Skin epidermis (tissue), 12 donors: ENCODE measurements around the gene BDH2.

Source experiments
- H3K27ac ChIP-seq, 21 experiments: fragments of 200-600 bp; sonication (generic) in 11 of 21; one replicate each; pipeline ENCODE4 v1.5.0; 2020; ENCODE audit warnings: mild to moderate bottlenecking in 3 of 21, inconsistent platforms in 2 of 21, moderate library complexity in 2 of 21
- H3K4me3 ChIP-seq, 7 experiments: fragments of 200-600 bp; sonication (generic) in 2 of 7; one replicate each; pipeline ENCODE4 v1.5.0; 2020; ENCODE audit warnings: inconsistent platforms in 2 of 7, mild to moderate bottlenecking in 2 of 7, moderate library complexity in 1 of 7

Gene BDH2

DNA sequence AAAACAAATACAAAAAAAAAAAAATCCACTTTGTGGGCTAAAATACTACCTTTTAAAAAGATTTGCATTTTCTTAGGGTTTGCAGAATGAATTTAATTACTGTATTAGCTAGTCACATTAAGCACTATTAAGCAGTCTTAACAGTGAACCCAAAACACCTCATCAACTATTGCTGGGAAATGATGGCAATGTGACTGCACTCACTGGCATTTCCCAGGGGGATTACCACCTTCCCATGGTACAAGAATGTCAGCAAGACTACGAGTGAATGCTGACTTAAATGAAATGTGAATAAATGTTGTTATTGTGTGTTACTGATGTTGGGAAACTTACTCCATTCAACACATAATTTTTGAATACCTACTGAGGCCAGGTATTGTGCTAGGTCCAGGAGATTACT is 13.1 kb downstream of the BDH2 start:
- Histone ChIP-seq H3K4me3 (no peak overlapping the region), H3K27ac (no peak overlapping the region)

DNA sequence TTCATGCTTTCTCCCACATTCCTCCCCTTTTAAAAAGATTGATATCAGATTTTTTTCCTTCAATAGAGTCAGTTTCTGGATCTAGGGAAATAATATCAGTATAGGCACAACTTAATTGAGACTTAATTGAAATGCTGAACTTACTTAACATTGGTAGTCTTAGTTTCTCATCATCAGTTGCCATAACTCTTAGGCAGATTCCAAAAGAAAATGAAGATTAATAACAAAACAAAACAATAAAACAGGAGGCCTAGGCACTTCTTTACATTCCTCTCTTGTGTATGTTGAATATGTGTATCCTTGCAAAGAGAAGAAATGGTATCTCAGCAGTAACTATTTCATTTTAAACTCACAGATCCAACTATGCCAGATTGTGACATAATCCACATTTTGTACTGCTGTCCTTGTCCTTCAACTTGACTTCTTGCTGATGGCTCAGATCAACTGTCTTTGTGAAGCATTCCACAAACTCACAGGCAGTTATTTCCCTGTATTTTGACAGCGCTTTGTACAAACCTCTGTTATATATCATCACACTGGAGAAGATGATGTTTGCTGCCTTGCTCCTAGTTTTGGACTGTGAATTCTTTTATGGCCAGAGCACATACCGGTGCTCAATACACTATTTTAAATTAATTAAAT is 14.0 kb downstream of the BDH2 start:
- Histone ChIP-seq H3K4me3 (no peak overlapping the region), H3K27ac (no peak overlapping the region)

DNA sequence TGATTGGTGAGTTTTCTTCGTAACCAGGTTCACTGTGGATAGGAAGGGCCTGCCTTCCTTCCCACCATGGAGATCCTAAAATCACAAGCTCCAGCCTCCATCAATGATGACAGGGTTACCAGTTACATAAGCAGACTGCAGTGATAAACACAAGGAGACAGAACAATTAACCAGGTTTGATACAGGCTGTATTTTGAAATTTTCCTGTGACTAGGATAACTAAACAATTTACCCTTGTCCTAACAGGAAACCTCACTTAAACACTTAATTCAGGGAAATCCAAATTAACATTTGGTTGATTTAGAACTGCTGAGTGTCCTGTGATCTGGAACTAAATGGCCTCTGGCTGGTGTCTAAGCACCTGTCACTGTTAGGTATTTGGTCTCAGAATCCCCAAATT is 20.0 kb downstream of the BDH2 start:
- Histone ChIP-seq H3K4me3 (no peak overlapping the region), H3K27ac (no peak overlapping the region)

DNA sequence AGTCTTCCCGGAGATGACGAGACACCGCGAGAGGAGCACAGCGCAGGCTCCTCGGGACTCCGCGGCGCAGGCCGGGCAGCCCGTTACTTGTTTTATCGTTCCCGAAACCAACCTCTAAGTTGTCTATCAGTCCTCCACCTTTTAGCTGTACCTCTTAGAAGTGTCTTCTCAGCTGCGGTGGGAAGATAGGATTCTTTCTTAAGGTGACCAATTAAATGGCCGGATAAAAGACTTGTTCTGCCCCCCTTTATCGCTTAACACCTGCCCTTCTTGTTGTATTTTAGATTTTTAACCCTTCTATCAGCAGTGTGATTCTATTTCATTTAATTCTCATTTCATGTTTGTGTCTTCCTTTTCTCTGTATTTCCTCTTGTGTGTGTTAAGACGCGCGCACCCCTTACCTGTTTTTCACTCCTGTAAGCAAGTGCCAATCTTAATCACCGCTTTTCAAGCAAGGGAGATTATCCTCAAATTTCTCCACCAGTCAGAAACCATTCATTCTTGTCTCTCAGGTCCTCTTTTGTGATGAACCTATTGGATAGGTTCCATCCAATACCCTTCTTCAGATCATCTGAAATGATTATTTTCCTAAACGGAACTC is 22.8 kb downstream of the BDH2 start, which contains the start of gene SLC9B2:
SLC9B2 (minus strand) TSS at position 15 of the 601 bp plus-strand sequence. CDS start 9,211 bp downstream, outside the sequence.
- peak within 1 kb of the TSS; percentile 62 to 89 (median 81) for H3K4me3 ChIP-seq
- peak within 1 kb of the TSS; percentile 66 to 97 (median 87) for H3K27ac ChIP-seq

DNA sequence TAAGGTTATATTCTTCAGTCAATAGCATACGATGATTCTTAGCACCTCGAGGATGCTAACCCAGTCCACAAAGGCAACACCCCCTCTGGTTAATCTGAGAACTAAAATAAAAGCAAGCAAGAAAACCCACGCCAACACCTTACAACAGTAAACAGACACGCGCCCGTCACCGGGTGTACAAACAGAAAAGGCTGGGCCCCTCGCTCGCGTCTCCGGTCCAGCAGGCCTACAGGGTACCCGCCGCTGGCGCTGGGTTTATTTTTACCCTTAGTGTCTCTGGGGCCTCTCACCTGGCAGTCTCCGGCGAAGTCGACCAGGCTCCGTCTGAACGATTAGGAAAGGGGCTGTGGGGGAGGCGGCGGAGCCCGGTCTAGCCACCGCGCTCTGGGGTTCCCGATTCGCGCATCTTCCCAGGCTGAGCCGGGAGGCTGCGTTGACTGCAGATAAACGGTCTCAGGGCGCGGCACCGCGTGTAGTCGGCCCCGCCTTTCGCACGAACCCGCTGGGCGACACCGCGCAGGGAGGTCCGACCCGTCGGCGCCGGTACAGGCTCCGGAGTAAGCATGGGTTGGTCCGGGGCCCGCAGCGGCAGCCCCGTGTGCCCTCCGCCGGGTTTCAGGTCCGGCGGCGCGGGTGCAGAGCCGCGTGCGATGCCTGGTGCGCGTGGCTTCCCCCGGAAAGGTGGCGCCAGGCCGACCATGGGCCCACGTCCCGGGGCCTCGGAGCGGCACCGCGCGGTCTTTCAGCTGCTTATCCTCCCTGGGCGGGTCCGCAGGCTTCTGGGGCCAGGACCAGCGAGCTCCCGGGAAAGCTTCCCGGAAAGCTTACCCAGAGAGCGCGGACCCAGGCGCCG is 23.5 kb downstream of the BDH2 start:
- Histone ChIP-seq H3K4me3 (peak overlapping the region; percentile 62 to 89 (median 81)), H3K27ac (peak overlapping the region; percentile 66 to 97 (median 87))

DNA sequence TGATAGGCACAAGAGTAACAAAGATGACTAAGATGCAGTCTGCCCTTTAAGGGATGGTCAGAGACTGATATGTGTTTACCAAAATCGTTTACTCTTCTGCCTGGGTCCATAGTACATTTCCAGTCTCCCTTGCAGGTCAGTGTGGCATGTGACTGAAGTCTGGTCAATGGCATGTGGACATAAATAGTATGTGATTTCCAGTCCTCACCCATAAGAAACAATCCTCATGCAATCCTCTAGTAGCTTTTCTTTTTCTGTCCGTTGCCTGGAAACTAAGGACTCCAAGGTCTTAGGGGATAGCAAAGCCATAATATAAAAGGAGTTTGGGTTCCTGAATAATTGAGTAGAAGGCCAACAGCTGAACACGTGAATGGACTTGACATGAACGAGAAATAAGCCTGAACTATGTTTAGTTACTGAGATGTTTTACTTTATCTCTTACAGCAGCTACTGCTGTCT is 24.2 kb downstream of the BDH2 start:
- Histone ChIP-seq H3K27ac (peak overlapping the region in 15 of 21 experiments; percentile 76 to 97 (median 89)), H3K4me3 (peak overlapping the region; percentile 62 to 89 (median 81))

DNA sequence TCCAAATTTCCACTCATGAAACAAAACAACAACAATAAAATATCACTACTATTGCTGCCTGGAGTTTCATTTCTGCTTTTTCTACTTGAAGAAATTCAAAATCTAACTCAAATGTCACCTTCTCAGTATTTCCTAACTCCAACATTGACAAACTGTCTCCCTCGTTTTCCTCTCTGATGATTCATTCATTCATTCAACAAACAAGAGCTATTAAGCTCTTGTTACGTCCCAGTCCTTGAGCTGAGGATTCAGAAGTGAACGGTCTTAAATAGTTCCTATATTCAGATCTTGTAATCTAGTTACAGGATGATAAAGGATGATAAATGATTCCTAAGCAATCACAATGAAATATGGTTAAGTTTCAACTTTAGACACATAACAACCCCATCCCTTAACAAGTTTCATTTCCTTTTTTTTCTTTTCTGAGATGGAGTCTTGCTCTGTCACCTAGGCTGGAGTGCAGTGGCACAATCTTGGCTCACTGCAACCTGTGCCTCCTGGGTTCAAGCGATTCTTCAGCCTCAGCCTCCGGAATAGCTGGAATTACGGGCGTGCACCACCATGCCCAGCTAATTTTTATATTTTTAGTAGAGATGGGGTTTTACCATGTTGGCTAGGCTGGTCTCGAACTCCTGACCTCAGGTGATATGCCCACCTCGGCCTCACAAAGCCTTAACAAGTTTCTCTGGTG is 24.7 kb downstream of the BDH2 start:
- Histone ChIP-seq H3K27ac (peak overlapping the region in 2 of 21 experiments; percentile 89 to 95), H3K4me3 (no peak overlapping the region)

DNA sequence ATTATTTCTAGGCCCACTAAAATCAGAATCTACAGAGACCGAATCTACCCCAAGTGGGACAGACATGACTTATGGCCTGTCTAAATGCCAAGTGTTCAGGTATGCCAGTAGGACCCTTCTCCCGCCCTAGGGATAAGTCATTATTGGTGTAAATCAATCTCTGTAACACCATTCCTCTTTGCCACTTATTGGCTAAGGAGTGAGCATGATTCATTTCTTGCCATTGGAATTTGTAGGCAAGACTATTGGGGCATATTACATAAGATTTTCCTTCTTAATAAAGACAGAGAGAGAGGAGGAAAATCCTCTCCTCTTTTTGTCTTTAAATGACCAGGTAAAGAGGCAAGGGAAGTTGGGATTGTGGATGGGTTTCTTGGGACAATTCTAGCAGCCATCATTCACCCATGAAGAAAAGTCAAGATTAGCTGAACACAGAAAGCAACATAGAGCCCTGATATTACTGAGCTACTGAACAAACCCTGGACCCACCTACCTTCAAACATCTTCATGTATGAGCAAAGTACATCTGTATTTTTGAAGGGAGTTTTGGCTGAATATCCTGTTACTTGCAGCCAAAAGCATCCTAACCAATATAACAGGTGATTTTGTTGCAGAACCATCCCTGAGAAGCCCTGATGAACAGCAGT is 25.7 kb downstream of the BDH2 start:
- no peak overlapping the region for H3K27ac ChIP-seq
- no peak overlapping the region for H3K4me3 ChIP-seq

DNA sequence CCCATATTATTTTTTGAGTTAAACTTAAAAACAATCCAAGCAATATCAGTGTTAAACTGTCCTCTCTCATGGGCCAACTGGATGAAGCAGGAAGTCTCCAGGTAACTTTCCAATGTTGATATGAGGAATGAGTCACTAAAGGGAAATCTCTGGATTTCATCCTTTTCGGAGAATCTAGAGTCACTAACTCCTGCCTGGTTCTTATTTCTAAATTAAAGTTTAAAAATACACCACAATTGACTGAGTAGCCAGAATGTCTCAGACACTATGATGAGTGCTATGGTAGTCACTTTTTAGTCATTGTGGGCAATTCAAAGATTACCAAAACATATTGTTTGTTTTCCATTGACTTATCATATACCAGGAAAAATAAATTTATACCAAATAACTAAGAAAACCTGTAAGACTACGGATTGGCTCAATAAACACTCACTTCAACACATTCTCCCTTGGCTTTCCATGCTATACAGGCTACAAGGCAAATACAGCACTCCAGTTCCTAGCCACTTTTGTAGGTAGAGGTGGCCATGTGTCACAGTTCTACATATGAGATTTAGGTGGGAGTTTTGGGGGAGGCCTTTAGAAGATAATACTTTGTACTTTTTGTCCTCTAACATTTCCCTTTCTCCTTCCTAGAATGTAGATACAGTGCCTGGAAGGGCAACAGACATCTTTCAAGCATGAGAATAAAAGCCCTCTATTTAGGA is 31.6 kb downstream of the BDH2 start:
- no peak overlapping the region for H3K27ac ChIP-seq
- no peak overlapping the region for H3K4me3 ChIP-seq

DNA sequence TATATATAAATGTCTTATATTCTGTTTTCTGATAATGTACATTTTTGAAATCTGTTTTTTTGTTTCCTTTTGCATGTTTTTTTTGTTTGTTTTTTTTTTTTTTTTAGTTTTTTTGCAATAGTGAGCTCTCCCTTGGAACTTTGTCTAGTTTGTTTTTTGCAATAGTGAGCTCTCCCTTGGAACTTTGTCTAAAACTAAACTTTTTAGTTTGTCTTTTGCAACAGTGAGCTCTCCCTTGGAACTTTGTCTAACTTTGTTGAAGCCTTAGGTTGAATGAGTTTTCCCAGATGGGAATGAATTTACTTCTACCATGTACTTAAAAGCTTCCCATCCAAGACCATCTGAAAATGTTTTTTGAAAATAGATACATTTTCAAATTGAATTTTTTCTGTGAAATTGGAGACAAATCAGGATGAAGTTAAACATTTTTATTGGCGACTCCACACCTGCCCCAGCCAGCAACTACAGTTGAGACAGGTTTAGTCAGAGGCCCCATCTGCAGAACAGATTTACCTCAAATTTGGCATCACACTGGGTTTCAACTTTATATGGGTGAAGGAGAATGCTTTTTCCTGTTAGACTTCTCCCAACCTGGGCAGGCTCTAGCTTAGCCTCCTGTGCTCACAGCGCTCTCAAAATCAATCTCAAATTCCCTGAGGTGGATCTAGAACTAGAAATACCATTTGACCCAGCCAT is 39.0 kb downstream of the BDH2 start:
- no peak overlapping the region for H3K4me3 ChIP-seq
- H3K27ac ChIP-seq = no peak overlapping the region

DNA sequence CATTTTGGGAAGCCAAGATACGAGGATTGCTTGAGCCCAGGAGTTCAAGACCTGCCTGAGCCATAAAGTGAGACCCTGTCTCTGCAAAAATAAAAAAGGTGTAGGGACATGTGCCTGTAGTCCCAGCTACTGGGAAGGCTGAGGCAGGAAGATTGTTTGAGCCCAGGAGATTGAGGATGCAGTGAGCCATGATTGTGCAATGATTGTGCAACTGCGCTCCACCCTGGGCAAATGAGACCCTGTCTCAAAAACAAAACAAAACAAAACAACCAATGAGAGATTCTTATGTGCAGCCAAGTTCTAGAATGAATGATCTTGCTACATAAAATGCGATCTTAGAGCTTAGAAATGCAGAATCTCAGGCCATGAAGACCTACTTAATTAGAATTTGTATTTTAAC is 45.6 kb downstream of the BDH2 start:
- Histone ChIP-seq H3K4me3 (no peak overlapping the region), H3K27ac (no peak overlapping the region)

DNA sequence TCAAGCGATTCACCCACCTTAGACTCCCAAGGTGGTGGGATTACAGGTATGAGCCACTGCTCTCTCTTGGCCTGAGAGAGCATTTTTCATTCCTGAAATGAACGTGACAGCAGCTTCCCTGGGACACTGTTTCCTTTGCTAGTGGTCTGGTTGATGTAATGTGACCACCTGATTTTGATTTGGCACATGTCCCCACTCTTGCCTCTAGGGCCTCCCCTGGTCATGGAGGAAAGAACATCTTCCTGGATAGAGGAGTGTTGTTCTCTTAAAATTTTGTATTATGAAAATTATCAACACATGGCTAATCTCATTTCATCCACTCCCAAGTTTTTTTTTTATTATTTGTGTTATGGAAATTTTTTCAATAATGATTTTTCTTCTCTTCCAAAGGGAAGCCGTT is 46.9 kb downstream of the BDH2 start:
- H3K4me3 ChIP-seq = no peak overlapping the region
- no peak overlapping the region for H3K27ac ChIP-seq

DNA sequence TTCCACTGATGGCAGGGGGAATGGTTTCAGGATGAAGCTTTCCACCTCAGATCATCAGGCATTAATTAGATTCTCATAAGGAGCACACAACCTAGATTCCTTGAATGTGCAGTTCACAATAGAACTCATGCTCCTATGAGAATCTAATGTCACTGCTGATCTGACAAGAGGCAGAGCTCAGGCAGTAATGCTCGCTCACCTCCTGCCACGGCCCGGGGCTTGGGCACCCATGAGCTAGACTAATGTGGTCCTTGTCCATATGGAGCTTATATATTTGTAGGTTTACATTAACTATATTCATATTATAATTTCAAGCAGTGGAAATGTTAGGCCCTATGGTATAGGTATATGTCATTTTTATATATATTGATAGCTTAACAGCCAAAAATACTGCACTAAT is 47.5 kb downstream of the BDH2 start:
- H3K4me3 ChIP-seq = no peak overlapping the region

DNA sequence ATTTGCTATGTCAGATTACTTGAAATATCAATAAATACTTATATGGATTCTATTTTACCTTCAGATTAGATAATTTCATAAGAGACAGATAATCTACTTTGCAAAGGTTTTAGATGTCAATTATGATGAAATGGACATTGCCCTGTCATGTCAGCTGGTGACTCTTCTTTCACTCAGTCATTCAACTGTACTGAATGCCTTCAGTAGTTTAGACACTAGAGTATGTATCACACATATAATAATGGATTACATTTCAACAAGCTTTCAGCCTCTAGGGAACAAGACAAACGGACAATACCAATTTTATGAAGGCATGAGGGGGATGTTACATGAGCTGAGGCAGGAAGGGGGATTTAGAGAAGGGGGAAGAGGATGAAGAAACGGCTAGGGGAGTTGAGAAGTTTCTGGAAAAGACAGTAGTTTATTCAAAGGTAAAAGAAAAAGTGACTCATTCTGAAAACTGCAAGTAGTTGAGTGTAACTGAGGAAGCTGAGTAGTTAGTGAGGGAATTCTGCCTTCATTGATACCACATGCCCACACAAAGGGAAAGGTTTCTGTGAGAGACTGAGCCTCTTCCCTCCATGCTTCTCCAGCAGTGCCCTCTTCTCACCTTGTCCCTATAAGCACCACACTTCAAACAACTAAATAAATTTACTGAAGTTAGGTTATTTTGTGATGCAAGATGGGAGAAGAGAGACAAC is 48.7 kb downstream of the BDH2 start:
- Histone ChIP-seq H3K4me3 (no peak overlapping the region), H3K27ac (no peak overlapping the region)

More for the DNA sequence above, 47.5 kb downstream of the BDH2 start:
- H3K27ac ChIP-seq = no peak overlapping the region

DNA sequence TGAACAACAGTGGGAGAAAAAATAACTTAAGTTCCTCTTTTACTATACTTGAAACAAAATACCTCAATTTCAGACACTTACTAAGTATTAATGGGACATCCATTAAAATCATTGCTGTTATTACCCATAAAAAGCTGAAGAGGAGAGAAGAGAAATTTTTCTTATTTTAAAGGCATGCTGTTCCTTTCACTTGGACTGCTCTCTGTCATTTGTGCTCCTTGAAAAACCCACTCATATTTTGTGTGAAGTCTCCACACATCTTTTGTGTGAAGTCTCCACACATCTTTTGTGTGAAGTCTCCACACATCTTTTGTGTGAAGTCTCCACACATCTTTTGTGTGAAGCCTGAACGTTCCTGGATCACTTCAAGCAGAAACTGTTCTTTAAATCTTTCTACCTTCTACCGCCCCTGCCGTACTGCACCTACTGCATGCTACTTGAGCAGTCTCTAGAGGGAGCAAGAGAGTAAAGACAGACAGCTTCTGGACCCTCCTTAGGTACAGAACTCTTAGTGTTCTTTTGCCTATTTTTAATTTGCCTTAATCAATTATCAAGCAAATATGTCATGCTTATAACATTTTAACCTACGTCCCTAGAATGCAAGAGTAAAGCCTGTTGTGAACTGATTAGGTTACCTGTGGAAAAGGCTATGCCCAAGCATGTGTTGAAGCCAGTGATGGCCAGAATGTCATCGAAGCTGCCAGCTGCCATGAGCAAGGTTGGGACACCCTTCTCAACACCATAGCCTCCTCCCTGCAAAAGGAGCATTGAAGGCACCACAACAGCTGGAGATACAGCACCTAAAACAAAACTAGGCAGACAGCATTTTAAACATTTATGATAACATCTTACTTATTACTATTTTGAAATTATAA is 53.0 kb downstream of the BDH2 start:
- no peak overlapping the region for H3K4me3 ChIP-seq
- H3K27ac ChIP-seq = no peak overlapping the region

DNA sequence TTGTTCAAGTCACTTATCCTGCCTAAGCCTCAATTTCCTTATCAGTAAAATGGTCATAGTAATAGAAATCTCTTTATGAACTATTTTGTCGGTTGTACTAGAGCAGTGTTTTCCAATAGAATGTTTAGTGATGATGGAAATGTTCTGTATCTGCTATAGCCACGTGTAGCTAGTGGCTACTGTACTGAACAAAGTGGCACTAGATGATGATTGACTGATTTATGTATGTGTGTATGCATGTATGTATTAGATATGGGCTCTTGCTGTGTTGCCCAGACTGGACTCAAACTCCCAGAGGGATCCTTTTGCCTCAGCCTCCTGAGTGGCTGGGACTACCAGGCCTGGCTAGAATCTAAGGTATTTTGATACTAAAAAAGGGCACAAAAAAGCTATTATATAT is 55.5 kb downstream of the BDH2 start:
- Histone ChIP-seq H3K27ac (no peak overlapping the region), H3K4me3 (no peak overlapping the region)

DNA sequence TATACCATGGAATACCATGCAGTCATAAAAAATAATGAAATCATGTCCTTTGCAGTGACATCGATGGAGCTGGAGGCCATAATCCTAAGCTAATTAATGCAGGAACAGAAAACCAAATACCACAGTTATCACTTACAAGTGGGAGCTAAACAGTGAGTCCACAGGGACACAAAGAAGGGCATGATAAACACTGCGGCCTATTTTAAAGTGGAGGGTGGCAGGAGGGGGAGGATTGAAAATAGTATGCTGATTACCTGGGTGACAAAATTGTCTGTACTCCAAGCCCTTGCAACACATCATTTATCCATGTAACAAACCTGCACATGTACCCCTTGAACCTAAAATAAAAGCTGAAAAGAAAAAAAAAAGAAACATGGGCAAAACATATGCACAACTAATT is 63.5 kb downstream of the BDH2 start:
- H3K4me3 ChIP-seq = no peak overlapping the region
- no peak overlapping the region for H3K27ac ChIP-seq
